Measurements from ENCODE around the gene PNPLA5. TPM values are rescaled to one million over a fixed set of nuclear protein-coding genes. Genes with fewer than 3 reads are reported as not detected.

Gene PNPLA5
- total and polyA plus RNA-seq, 9 of the 15 experiments (the other 6 are each of a cell fraction or from before 2014, with no cell fraction given): not detected

- TF ChIP-seq MCM5 (IDR thresholded peaks at IDR 0.05; ENCODE audit: low read depth) (no peak), STAT5B (CRISPR knock-in tag; IDR thresholded peaks at IDR 0.05) (no peak), RBM17 (IDR thresholded peaks at IDR 0.05; ENCODE audit: borderline replicate concordance, low read depth, low read length) (no peak), IRF2 (CRISPR knock-in tag; IDR thresholded peaks at IDR 0.05) (no peak), ZNF445 (CRISPR knock-in tag; IDR thresholded peaks at IDR 0.05; ENCODE audit: low read depth) (no peak), ETS2 (tag; IDR thresholded peaks at IDR 0.05; ENCODE audit: borderline replicate concordance, poor library complexity, severe bottlenecking) (no peak), TSC22D4 (tag; IDR thresholded peaks at IDR 0.05) (no peak), CBX5 (IDR thresholded peaks at IDR 0.05; ENCODE audit: borderline replicate concordance, low read depth) (no peak), ZNF174 (CRISPR knock-in tag; IDR thresholded peaks at IDR 0.05) (no peak), SIN3A (IDR thresholded peaks at IDR 0.05; ENCODE audit: borderline replicate concordance in 2 of 2, control insufficient read depth in 1 of 2, low read depth in 2 of 2, low read length in 2 of 2) (no peak), MBD2 (IDR thresholded peaks at IDR 0.05; ENCODE audit: borderline replicate concordance, low read depth) (no peak), DPF2 (IDR thresholded peaks at IDR 0.05) (no peak), ZNF431 (CRISPR knock-in tag; IDR thresholded peaks at IDR 0.05) (no peak), FOXO4 (CRISPR knock-in tag; IDR thresholded peaks at IDR 0.05) (no peak), ZNF124 (CRISPR knock-in tag; IDR thresholded peaks at IDR 0.05) (no peak), PPARD (CRISPR knock-in tag; IDR thresholded peaks at IDR 0.05) (no peak)
- Histone ChIP-seq H3K9me1 (ENCODE audit: control insufficient read depth, insufficient read depth, low read length) (no peaks in the 10 kb centered on the region), H3K9ac (ENCODE audit: insufficient read depth in 1 of 2, low read depth in 2 of 2, low read length in 2 of 2) (no peak overlapping the region), H3K36me3 (ENCODE audit: control insufficient read depth, insufficient read depth, low read length) (no peaks in the 10 kb centered on the region), H3K4me1 (replicated peaks in 1 of 2; ENCODE audit: control insufficient read depth in 2 of 2, insufficient read depth in 2 of 2, low read length in 2 of 2) (peaks cover 0 to 4% of the 10 kb centered on the region in 2 experiments; a peak in 1 of 5 replicates), H3K4me2 (ENCODE audit: insufficient read depth, low read length) (no peak overlapping the region), H3K79me2 (ENCODE audit: control insufficient read depth, insufficient read depth, low read length) (no peaks in the 10 kb centered on the region), H3K4me3 (no peak overlapping the region), H3K9me3 (replicated peaks; ENCODE audit: control insufficient read depth, insufficient read depth, low read depth, low read length) (no peaks in the 10 kb centered on the region), H2AFZ (ENCODE audit: low read depth, low read length) (no peak overlapping the region), H3K27me3 (ENCODE audit: control insufficient read depth in 2 of 2, insufficient read depth in 2 of 2, low read length in 2 of 2) (peaks cover 0 to 36% of the 10 kb centered on the region in 2 experiments; a peak in 3 of 5 replicates), H4K20me1 (replicated peaks; ENCODE audit: control insufficient read depth, insufficient read depth, low read length) (no peaks in the 10 kb centered on the region; the same call in 1 of the 2 replicates), H3K27ac (ENCODE audit: extremely low read depth, low read depth, low read length) (no peak overlapping the region)
- 1% methylated on average over 10 of the region's 11 CpGs for WGBS (ENCODE audit: insufficient coverage, low coverage, missing lambda C conversion rate)
- ChIA-PET CTCF (ENCODE audit: low intra/inter-chr PET ratio) (no interaction called here), POLR2A (no interaction called here)
- intact Hi-C loops (cut with micrococcal nuclease) (no loop called here), in situ Hi-C loops (cut with MboI) (no loop called here)
- BruUV-seq (replicated peaks): no TSS peak
- ATAC-seq (no peak), FAIRE-seq (no peak), DNase-seq (ENCODE audit: extremely low read depth in 1 of 4, low spot score in 3 of 4) (no peak)
These were observed 31.7 kb downstream of the PNPLA5 start for GRCh38 chr22:43860126-43860525.
